IMR-90 (cell line): ENCODE data around the gene FBXO22. TPM values are rescaled to one million over a fixed set of nuclear protein-coding genes. Genes with fewer than 3 reads are reported as not detected.

Experiments
- ATAC-seq: fragments of 200-7000 bp; cut with Tn5 transposase; 2 replicates; pipeline ENCODE4 v1.9.1; 2020; ENCODE audit warnings: low read depth, mild to moderate bottlenecking, moderate library complexity
- BruUV-seq: library from RNA; stranded (reverse); fragments of 400-500 nt; replicated peaks from 2 replicates; lab custom pipeline; 2021; lab: Mats Ljungman, UMichigan
- CTCF ChIA-PET: fragments of 300-600 bp; formaldehyde crosslinking; extraction: SDS; loops from one replicate; lab custom pipeline; 2021; ENCODE audit warnings: antibody characterized with exemption; lab: Yijun Ruan, JAX
- POLR2A ChIA-PET: fragments of 300-600 bp; sonication (Branson Sonifier 250); formaldehyde crosslinking; loops from one replicate; lab custom pipeline; 2022; ENCODE audit warnings: antibody characterized with exemption; ENCODE audit not compliant: unreplicated experiment; lab: Charles Lee
- DNase-seq: peaks from one replicate; pipeline ENCODE4 v3.0.0; 2013
- H2AFZ ChIP-seq: replicated peaks from 2 replicates; pipeline ENCODE3; 2013; ENCODE audit warnings: low read length, mild to moderate bottlenecking; ENCODE audit not compliant: poor library complexity
- H2AK5ac ChIP-seq: 2 replicates; pipeline ENCODE4 v1.6.1; 2013; ENCODE audit warnings: low read depth, low read length, inconsistent platforms
- H2AK9ac ChIP-seq: replicated peaks from 2 replicates; pipeline ENCODE3; 2013; ENCODE audit warnings: mild to moderate bottlenecking, low read depth, low read length, moderate library complexity; ENCODE audit not compliant: poor library complexity
- H2BK120ac ChIP-seq: 2 replicates; pipeline ENCODE4 v1.6.1; 2013; ENCODE audit warnings: low read depth, low read length, inconsistent platforms
- H2BK15ac ChIP-seq: 3 replicates; pipeline ENCODE4 v1.6.1; 2013; ENCODE audit warnings: low read depth, low read length, inconsistent platforms
- H2BK20ac ChIP-seq: 2 replicates; pipeline ENCODE4 v1.6.1; 2013; ENCODE audit warnings: low read depth, mild to moderate bottlenecking, inconsistent platforms, low read length, moderate library complexity
- H2BK5ac ChIP-seq: 2 replicates; pipeline ENCODE4 v1.6.1; 2013; ENCODE audit warnings: mild to moderate bottlenecking, low read depth, low read length, inconsistent platforms; ENCODE audit not compliant: poor library complexity, severe bottlenecking
- H3K14ac ChIP-seq: replicated peaks from 2 replicates; pipeline ENCODE4 v1.6.1; 2013; ENCODE audit warnings: low read depth, low read length, inconsistent platforms
- H3K18ac ChIP-seq: 2 replicates; pipeline ENCODE4 v1.6.1; 2013; ENCODE audit warnings: low read depth, low read length, control low read depth
- H3K23ac ChIP-seq: 2 replicates; pipeline ENCODE4 v1.6.1; 2013; ENCODE audit warnings: low read depth, low read length, inconsistent platforms
- H3K27ac ChIP-seq: 2 replicates; pipeline ENCODE4 v1.5.1; 2013; ENCODE audit warnings: mild to moderate bottlenecking, control low read depth, low read length; ENCODE audit not compliant: insufficient read depth
- H3K27me3 ChIP-seq: 2 replicates; pipeline ENCODE4 v1.6.1; 2013; ENCODE audit warnings: low read length; ENCODE audit not compliant: control insufficient read depth, insufficient read depth
- H3K36me3 ChIP-seq: 2 replicates; pipeline ENCODE4 v1.6.1; 2013; ENCODE audit warnings: low read length, mixed read lengths; ENCODE audit not compliant: control insufficient read depth, insufficient read depth
- H3K4ac ChIP-seq: 2 replicates; pipeline ENCODE4 v1.6.1; 2013; ENCODE audit warnings: low read depth, low read length, inconsistent platforms
- H3K4me1 ChIP-seq: 2 replicates; pipeline ENCODE4 v1.6.1; 2013; ENCODE audit warnings: low read length, mixed read lengths; ENCODE audit not compliant: control insufficient read depth, insufficient read depth
- H3K4me2 ChIP-seq: 2 replicates; pipeline ENCODE4 v1.6.1; 2013; ENCODE audit warnings: low read depth, mild to moderate bottlenecking, control low read depth, low read length, moderate library complexity
- H3K4me3 ChIP-seq: 2 replicates; pipeline ENCODE4 v1.5.1; 2013; ENCODE audit warnings: low read depth, mild to moderate bottlenecking, control low read depth, low read length, moderate library complexity; ENCODE audit not compliant: insufficient read depth
- H3K56ac ChIP-seq: 2 replicates; pipeline ENCODE4 v1.6.1; 2013; ENCODE audit warnings: low read length, inconsistent platforms; ENCODE audit not compliant: insufficient read depth; ENCODE audit errors: extremely low read depth
- H3K79me1 ChIP-seq, 2 experiments: 2 replicates each; pipeline ENCODE4 v1.6.1; 2013; ENCODE audit warnings: low read length in 2 of 2, inconsistent platforms in 1 of 2, low read depth in 1 of 2
- H3K9ac ChIP-seq: 2 replicates; pipeline ENCODE4 v1.6.1; 2013; ENCODE audit warnings: low read depth, low read length, control low read depth
- H3K9me1 ChIP-seq: 2 replicates; pipeline ENCODE4 v1.6.1; 2013; ENCODE audit warnings: low read length, inconsistent platforms; ENCODE audit not compliant: insufficient read depth
- H3K9me3 ChIP-seq: 2 replicates; pipeline ENCODE4 v1.6.1; 2013; ENCODE audit warnings: low read length; ENCODE audit not compliant: control insufficient read depth, insufficient read depth
- H4K20me1 ChIP-seq: 2 replicates; pipeline ENCODE4 v1.6.1; 2013; ENCODE audit warnings: low read length, inconsistent platforms; ENCODE audit not compliant: insufficient read depth
- H4K5ac ChIP-seq: 2 replicates; pipeline ENCODE4 v1.6.1; 2013; ENCODE audit warnings: mild to moderate bottlenecking, low read depth, low read length, control low read depth
- H4K8ac ChIP-seq, 2 experiments: 2 replicates each; pipeline ENCODE4 v1.6.1; 2013; ENCODE audit warnings: low read depth in 2 of 2, low read length in 2 of 2, control low read depth in 1 of 2, inconsistent platforms in 1 of 2
- H4K91ac ChIP-seq: 2 replicates; pipeline ENCODE4 v1.6.1; 2013; ENCODE audit warnings: low read depth, low read length, inconsistent platforms; ENCODE audit not compliant: insufficient read depth
- BHLHE40 ChIP-seq: fragments of 150-350 bp; IDR thresholded peaks from 2 replicates; pipeline ENCODE4 v1.6.1; 2016; ENCODE audit warnings: mild to moderate bottlenecking, low read depth, low read length
- CEBPB ChIP-seq: IDR thresholded peaks from 2 replicates; pipeline ENCODE4 v1.6.1; 2012; ENCODE audit warnings: low read depth, low read length, improper control_type of control experiment
- CHD1 ChIP-seq: IDR thresholded peaks from 2 replicates; pipeline ENCODE4 v1.6.1; 2012; ENCODE audit warnings: low read depth, low read length, improper control_type of control experiment
- CTCF ChIP-seq: conservative IDR thresholded peaks from 2 replicates; pipeline ENCODE4 v1.5.1; 2012; ENCODE audit warnings: mild to moderate bottlenecking, low read depth, low read length, improper control_type of control experiment
- FOS ChIP-seq: fragments of 150-350 bp; IDR thresholded peaks from 2 replicates; pipeline ENCODE4 v1.6.1; 2016; ENCODE audit warnings: low read depth, low read length
- MAZ ChIP-seq: IDR thresholded peaks from 2 replicates; pipeline ENCODE4 v1.6.1; 2012; ENCODE audit warnings: low read depth, mild to moderate bottlenecking, low read length, improper control_type of control experiment, moderate library complexity, borderline replicate concordance
- MXI1 ChIP-seq: IDR thresholded peaks from 2 replicates; pipeline ENCODE4 v1.6.1; 2012; ENCODE audit warnings: low read depth, mild to moderate bottlenecking, low read length, moderate library complexity, borderline replicate concordance
- RCOR1 ChIP-seq: IDR thresholded peaks from 2 replicates; pipeline ENCODE4 v1.6.1; 2012; ENCODE audit warnings: mild to moderate bottlenecking, low read length, improper control_type of control experiment; ENCODE audit not compliant: insufficient replicate concordance
- RFX5 ChIP-seq: IDR thresholded peaks from 2 replicates; pipeline ENCODE4 v1.8.0; 2012; ENCODE audit warnings: low read depth, mild to moderate bottlenecking, low read length, moderate library complexity
- USF2 ChIP-seq: fragments of 150-350 bp; IDR thresholded peaks from 2 replicates; pipeline ENCODE4 v1.6.1; 2017; ENCODE audit warnings: mild to moderate bottlenecking, antibody characterized with exemption, low read length, low read depth
- WGBS, 2 experiments: methylation state at CpG; one replicate each; pipeline versions ENCODE4 v1.1.5 to v1.1.7; 2013; ENCODE audit warnings: missing lambda C conversion rate in 2 of 2; ENCODE audit not compliant: insufficient read length in 1 of 2; ENCODE audit errors: extremely low coverage in 2 of 2; 5-methylcytosine and 5-hydroxymethylcytosine counted together
- dilution Hi-C: fragments of 300-500 bp; cut with HindIII; formaldehyde crosslinking; loops from one replicate; pipeline ENCODE4 v1.14.3; 2018; ENCODE audit warnings: low sequenced_read_pairs; ENCODE audit not compliant: unreplicated experiment
- in situ Hi-C: fragments of 300-500 bp; cut with MboI; formaldehyde crosslinking; loops from 3 replicates; pipeline ENCODE4 v1.14.3; 2019; ENCODE audit warnings: low sequenced_read_pairs, inconsistent platforms, mixed read lengths
- intact Hi-C: fragments of 100-400 bp; cut with micrococcal nuclease; formaldehyde crosslinking; loops from 2 replicates; pipeline ENCODE4 v1.10.0; 2022
- polyA plus RNA-seq, 3 experiments: library from polyadenylated mRNA; depleted of rRNA; stranded (reverse); fragments of >200 nt; gene quantifications; 2 replicates each; pipeline ENCODE4 v1.2.3, GENCODE V29; 2012; ENCODE audit warnings: low replicate concordance in 1 of 3
- total RNA-seq: library from RNA; depleted of rRNA; stranded (reverse); fragments of >200 nt; gene quantifications from 2 replicates; pipeline ENCODE4 v1.2.3, GENCODE V29; 2012

The FBXO22 gene
- total and polyA plus RNA-seq, 2 of the 4 experiments (the other 2 are of a cell fraction): 22.4 to 45.2 TPM

GRCh38 chr15:75943246-75943645, 39.6 kb downstream of the FBXO22 start:
- no peaks in the 10 kb centered on the region for H3K9me3 ChIP-seq
- H3K4ac ChIP-seq: no peak overlapping the region
- peaks cover 3% of the 10 kb centered on the region; the same call in 1 of the 2 replicates for H3K4me1 ChIP-seq
- DNase-seq (no peak), ATAC-seq (no peak)
- no peak overlapping the region for H3K23ac ChIP-seq
- ChIA-PET CTCF (no interaction called here), POLR2A (no interaction called here)
- no peaks in the 10 kb centered on the region for H4K20me1 ChIP-seq
- no peak overlapping the region for H2BK20ac ChIP-seq
- H3K27me3 ChIP-seq: no peaks in the 10 kb centered on the region
- no peak overlapping the region for H3K27ac ChIP-seq
- dilution Hi-C loops: no loop called here
- intact Hi-C loops: loop anchor here (10.0 kb wide), 1 partner anchor 192 kb away; no protein-coding TSS in a partner anchor
- peaks cover 6% of the 10 kb centered on the region for H3K9me1 ChIP-seq
- H2BK5ac ChIP-seq: no peak overlapping the region
- H3K18ac ChIP-seq: no peak overlapping the region
- BruUV-seq: no TSS peak
- H2BK15ac ChIP-seq: no peak overlapping the region
- no peak overlapping the region for H2AK5ac ChIP-seq
- TF ChIP-seq RFX5: no peak
- no peak for TF ChIP-seq MXI1
- no peak for TF ChIP-seq FOS
- TF ChIP-seq RCOR1: no peak
- TF ChIP-seq USF2: no peak
- no peak for TF ChIP-seq CHD1
- no peak for TF ChIP-seq BHLHE40
- no peak for TF ChIP-seq MAZ
- TF ChIP-seq CTCF: no peak
- TF ChIP-seq CEBPB: no peak
- no peak overlapping the region for H4K8ac ChIP-seq
- H3K79me1 ChIP-seq: no peaks in the 10 kb centered on the region
- H3K4me3 ChIP-seq: no peak overlapping the region
- H3K56ac ChIP-seq: no peak overlapping the region
- WGBS, 2 experiments: no CpG with 5 or more reads among the region's 5 CpGs
- no peak overlapping the region for H3K9ac ChIP-seq
- H3K36me3 ChIP-seq: no peaks in the 10 kb centered on the region
- H2BK120ac ChIP-seq: no peak overlapping the region
- H3K4me2 ChIP-seq: no peak overlapping the region
- in situ Hi-C loops: no loop called here
- no peak overlapping the region for H2AFZ ChIP-seq
- no peak overlapping the region for H4K91ac ChIP-seq
- no peak overlapping the region for H4K5ac ChIP-seq
- no peak overlapping the region for H3K14ac ChIP-seq
- no peak overlapping the region for H2AK9ac ChIP-seq
